ENCODE measurements around the gene STXBP6.

- TF ChIP-seq GLIS3 (CRISPR knock-in tag; IDR thresholded peaks at IDR 0.05) (no peak), ZNF70 (CRISPR knock-in tag; IDR thresholded peaks at IDR 0.05) (no peak), ZNF565 (CRISPR knock-in tag; conservative IDR thresholded peaks at IDR 0.05; ENCODE audit: low read depth) (no peak), OSR1 (CRISPR knock-in tag; IDR thresholded peaks at IDR 0.05) (no peak), CREB5 (CRISPR knock-in tag; IDR thresholded peaks at IDR 0.05; ENCODE audit: low read depth) (no peak)
Observed at GRCh38 chr14:24845851-24846250, 204.1 kb downstream of the STXBP6 start.
